Measurements from ENCODE around the gene RASGRF1.

RASGRF1 gene

DNA sequence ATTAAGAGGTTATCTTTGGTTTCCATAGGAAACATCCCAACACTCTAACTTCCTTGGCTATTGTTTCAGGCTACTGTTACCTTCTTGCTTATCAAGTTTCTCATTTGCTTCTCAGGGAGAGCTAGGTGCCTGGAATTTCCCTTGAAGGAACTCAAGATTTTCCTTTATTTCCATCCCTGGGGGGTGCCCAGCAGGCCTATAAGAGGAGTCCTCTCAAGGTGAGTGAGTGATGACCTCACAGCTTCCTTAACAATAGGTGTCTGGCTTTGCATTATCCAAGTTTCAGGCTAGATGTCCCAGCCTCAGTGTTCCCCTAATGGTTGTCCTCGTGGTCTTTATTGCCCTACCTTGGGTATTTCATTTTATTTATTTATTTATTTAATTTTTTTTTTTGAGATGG, 133.6 kb downstream of the RASGRF1 start:
- H3K4me3 ChIP-seq (ENCODE audit: low read length) = no peak overlapping the region
- no peak overlapping the region for H2AFZ ChIP-seq (ENCODE audit: low read depth, low read length)
- H3K36me3 ChIP-seq (replicated peaks; ENCODE audit: low read depth, low read length) = peaks cover 4% of the 10 kb centered on the region
- H3K79me2 ChIP-seq (ENCODE audit: low read length) = no peaks in the 10 kb centered on the region
- no peak overlapping the region for H3K27ac ChIP-seq (ENCODE audit: low read length)
- H3K9ac ChIP-seq (ENCODE audit: low read length) = no peak overlapping the region
- no peaks in the 10 kb centered on the region for H3K9me3 ChIP-seq (ENCODE audit: insufficient read depth, low read length)
- no peaks in the 10 kb centered on the region for H3K27me3 ChIP-seq (ENCODE audit: low read depth, low read length)
- no peaks in the 10 kb centered on the region for H3K4me1 ChIP-seq (ENCODE audit: low read length)
- H3K4me2 ChIP-seq (ENCODE audit: low read length) = no peak overlapping the region
- H4K20me1 ChIP-seq (ENCODE audit: insufficient read depth, low read length) = no peaks in the 10 kb centered on the region
- TF ChIP-seq, protein P1, sequence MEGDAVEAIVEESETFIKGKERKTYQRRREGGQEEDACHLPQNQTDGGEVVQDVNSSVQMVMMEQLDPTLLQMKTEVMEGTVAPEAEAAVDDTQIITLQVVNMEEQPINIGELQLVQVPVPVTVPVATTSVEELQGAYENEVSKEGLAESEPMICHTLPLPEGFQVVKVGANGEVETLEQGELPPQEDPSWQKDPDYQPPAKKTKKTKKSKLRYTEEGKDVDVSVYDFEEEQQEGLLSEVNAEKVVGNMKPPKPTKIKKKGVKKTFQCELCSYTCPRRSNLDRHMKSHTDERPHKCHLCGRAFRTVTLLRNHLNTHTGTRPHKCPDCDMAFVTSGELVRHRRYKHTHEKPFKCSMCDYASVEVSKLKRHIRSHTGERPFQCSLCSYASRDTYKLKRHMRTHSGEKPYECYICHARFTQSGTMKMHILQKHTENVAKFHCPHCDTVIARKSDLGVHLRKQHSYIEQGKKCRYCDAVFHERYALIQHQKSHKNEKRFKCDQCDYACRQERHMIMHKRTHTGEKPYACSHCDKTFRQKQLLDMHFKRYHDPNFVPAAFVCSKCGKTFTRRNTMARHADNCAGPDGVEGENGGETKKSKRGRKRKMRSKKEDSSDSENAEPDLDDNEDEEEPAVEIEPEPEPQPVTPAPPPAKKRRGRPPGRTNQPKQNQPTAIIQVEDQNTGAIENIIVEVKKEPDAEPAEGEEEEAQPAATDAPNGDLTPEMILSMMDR (IDR thresholded peaks at IDR 0.05; ENCODE audit: low read depth, low read length) = no peak
- no peak for TF ChIP-seq EZH2phosphoT487 (IDR thresholded peaks at IDR 0.05; ENCODE audit: low read depth)

DNA sequence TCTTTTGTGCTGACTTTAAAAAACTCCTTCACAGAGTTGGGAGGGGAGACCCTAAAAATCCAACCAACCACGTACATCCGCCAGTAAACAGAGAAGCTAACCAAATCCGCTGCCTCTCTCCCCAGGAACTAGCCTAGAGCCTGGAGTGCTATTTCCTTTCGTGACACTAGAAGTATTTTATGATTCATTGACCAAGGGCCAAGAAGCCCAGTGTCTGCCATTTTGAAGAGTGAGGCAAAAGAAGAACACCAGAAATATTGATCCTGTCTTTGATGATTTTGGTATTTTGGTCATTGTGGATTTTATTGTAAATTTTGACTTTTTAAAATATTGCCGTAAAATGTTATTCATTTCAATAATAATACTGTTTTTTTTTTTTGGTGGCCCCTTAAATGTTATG, 135.2 kb downstream of the RASGRF1 start:
- no peaks in the 10 kb centered on the region for H3K27me3 ChIP-seq (ENCODE audit: low read depth, low read length)
- no peak overlapping the region for H2AFZ ChIP-seq (ENCODE audit: low read depth, low read length)
- H3K4me3 ChIP-seq (ENCODE audit: low read length) = no peak overlapping the region
- no peak overlapping the region for H3K27ac ChIP-seq (ENCODE audit: low read length)
- H3K9ac ChIP-seq (ENCODE audit: low read length) = no peak overlapping the region
- peaks cover 7% of the 10 kb centered on the region for H3K4me1 ChIP-seq (ENCODE audit: low read length)
- TF ChIP-seq, protein P1 (IDR thresholded peaks at IDR 0.05; ENCODE audit: low read depth, low read length) = no peak
- TF ChIP-seq EZH2phosphoT487 (IDR thresholded peaks at IDR 0.05; ENCODE audit: low read depth) = no peak
- no peaks in the 10 kb centered on the region for H3K36me3 ChIP-seq (replicated peaks; ENCODE audit: low read depth, low read length)
- no peaks in the 10 kb centered on the region for H4K20me1 ChIP-seq (ENCODE audit: insufficient read depth, low read length)
- H3K4me2 ChIP-seq (ENCODE audit: low read length) = no peak overlapping the region
- no peaks in the 10 kb centered on the region for H3K79me2 ChIP-seq (ENCODE audit: low read length)
- no peaks in the 10 kb centered on the region for H3K9me3 ChIP-seq (ENCODE audit: insufficient read depth, low read length)

DNA sequence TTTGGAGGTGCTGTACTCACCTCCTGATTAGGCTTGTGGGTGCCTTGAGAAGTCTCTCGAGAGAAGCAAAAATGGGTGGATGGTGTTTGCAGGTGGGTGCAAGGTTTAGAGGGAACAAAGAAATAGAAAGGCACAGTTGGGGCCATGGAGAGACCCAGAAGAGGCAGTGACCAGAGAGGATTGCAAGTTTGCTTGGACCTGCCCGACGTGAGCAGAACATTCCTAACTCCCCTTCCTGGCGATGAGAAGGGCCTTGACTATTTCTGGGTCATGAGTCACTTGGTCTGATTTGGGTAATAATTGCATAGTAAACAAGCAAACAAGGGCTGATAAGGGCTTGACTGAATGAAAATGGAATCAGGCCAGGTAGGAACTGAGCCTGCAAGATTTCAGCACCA, 138.7 kb downstream of the RASGRF1 start:
- Histone ChIP-seq H4K20me1 (ENCODE audit: insufficient read depth, low read length) (no peaks in the 10 kb centered on the region), H3K9me3 (ENCODE audit: insufficient read depth, low read length) (no peaks in the 10 kb centered on the region), H3K4me3 (ENCODE audit: low read length) (no peak overlapping the region), H3K79me2 (ENCODE audit: low read length) (no peaks in the 10 kb centered on the region), H3K27ac (ENCODE audit: low read length) (no peak overlapping the region), H2AFZ (ENCODE audit: low read depth, low read length) (no peak overlapping the region), H3K27me3 (ENCODE audit: low read depth, low read length) (no peaks in the 10 kb centered on the region), H3K9ac (ENCODE audit: low read length) (no peak overlapping the region), H3K4me1 (ENCODE audit: low read length) (peaks cover 7% of the 10 kb centered on the region), H3K4me2 (ENCODE audit: low read length) (no peak overlapping the region), H3K36me3 (replicated peaks; ENCODE audit: low read depth, low read length) (no peaks in the 10 kb centered on the region)
- no peak for TF ChIP-seq EZH2phosphoT487 (IDR thresholded peaks at IDR 0.05; ENCODE audit: low read depth)
- TF ChIP-seq, protein P1 (IDR thresholded peaks at IDR 0.05; ENCODE audit: low read depth, low read length) = no peak

DNA sequence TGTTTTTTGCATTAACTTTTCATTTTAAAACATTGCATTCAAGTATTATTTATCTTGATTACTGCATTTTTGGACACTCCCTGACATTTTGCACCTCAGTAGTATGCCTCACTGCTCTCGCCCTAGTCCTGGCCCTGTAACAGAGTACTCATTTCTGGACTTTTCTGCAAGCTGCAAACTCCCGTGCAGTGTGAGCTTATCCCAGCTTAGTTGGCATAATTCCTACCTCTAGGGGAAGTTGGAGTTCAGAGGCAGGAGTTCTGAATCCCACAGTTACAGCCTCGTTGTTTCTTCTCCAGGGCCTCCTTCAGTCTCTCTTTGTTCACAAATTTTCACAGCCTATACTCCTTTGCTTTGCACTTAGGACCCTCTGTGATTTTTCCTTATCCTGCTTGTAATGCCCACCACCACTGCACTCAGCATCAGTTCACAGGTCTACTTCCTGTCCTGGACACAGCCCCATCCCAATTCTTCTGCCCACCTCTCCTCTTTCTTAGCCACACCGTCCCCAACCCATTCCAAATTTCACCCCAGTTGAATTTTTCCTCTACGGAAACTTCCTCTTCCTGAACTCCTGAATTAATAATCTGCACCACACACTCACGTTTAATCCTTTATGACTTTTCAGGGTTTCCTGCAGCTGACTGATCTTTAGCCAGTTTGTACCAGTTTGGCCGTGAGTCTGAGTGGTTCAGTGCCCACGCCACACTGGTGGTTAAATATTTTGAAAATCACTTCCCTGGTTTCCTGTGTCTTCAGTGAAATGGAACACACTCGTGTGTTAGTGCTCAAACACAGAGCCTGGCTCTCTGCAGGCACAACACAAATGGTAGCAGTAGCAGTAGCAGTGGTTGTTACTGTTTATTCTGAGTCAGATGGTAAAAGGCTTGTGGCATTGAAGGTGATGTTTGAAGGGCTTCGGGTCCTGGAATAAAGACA, 139.4 kb downstream of the RASGRF1 start:
- Histone ChIP-seq H3K9me3 (ENCODE audit: insufficient read depth, low read length) (no peaks in the 10 kb centered on the region), H4K20me1 (ENCODE audit: insufficient read depth, low read length) (no peaks in the 10 kb centered on the region), H3K4me1 (ENCODE audit: low read length) (peaks cover 7% of the 10 kb centered on the region), H3K9ac (ENCODE audit: low read length) (no peak overlapping the region), H3K79me2 (ENCODE audit: low read length) (no peaks in the 10 kb centered on the region), H3K27ac (ENCODE audit: low read length) (no peak overlapping the region), H3K4me3 (ENCODE audit: low read length) (no peak overlapping the region), H3K4me2 (ENCODE audit: low read length) (no peak overlapping the region), H3K36me3 (replicated peaks; ENCODE audit: low read depth, low read length) (no peaks in the 10 kb centered on the region), H3K27me3 (ENCODE audit: low read depth, low read length) (no peaks in the 10 kb centered on the region), H2AFZ (ENCODE audit: low read depth, low read length) (0 out of 2 replicates have a peak overlapping the region, but pooled peaks have one; percentile 31)
- no peak for TF ChIP-seq EZH2phosphoT487 (IDR thresholded peaks at IDR 0.05; ENCODE audit: low read depth)
- TF ChIP-seq, protein P1 (IDR thresholded peaks at IDR 0.05; ENCODE audit: low read depth, low read length) = no peak

Data from OCI-LY3 (cell line).